Loucy (cell line): Measurements from ENCODE around the gene CCDC60.

Experiments
- H2AFZ ChIP-seq: fragments of 200-600 bp; sonication (generic); 2 replicates; pipeline ENCODE4 v1.6.0; 2016; ENCODE audit warnings: antibody characterized with exemption, mild to moderate bottlenecking, low read length, moderate library complexity
- H3F3A ChIP-seq: fragments of 200-600 bp; 2 replicates; pipeline ENCODE4 v1.6.0; 2016; ENCODE audit warnings: antibody characterized with exemption, low read depth, mild to moderate bottlenecking
- H3K27me3 ChIP-seq: fragments of 200-600 bp; sonication (generic); 2 replicates; pipeline ENCODE4 v1.6.1; 2014; ENCODE audit warnings: low read length, mild to moderate bottlenecking; ENCODE audit not compliant: insufficient read depth, poor library complexity, severe bottlenecking
- H3K36me3 ChIP-seq: fragments of 200-600 bp; sonication (generic); 2 replicates; pipeline ENCODE4 v1.6.1; 2016; ENCODE audit warnings: low read length; ENCODE audit not compliant: insufficient read depth
- H3K4me1 ChIP-seq: fragments of 200-600 bp; sonication (generic); 2 replicates; pipeline ENCODE4 v1.5.1; 2014; ENCODE audit warnings: low read length, mild to moderate bottlenecking; ENCODE audit not compliant: insufficient read depth, poor library complexity, severe bottlenecking
- H3K4me2 ChIP-seq: fragments of 200-600 bp; sonication (generic); 2 replicates; pipeline ENCODE4 v1.6.0; 2014; ENCODE audit warnings: antibody characterized with exemption, low read length, low read depth, mild to moderate bottlenecking; ENCODE audit not compliant: poor library complexity, severe bottlenecking
- H3K4me3 ChIP-seq: fragments of 200-600 bp; sonication (generic); 2 replicates; pipeline ENCODE4 v1.5.1; 2014; ENCODE audit warnings: low read length, mild to moderate bottlenecking, mixed read lengths; ENCODE audit not compliant: poor library complexity, severe bottlenecking
- H3K79me2 ChIP-seq: fragments of 200-600 bp; sonication (generic); 2 replicates; pipeline ENCODE4 v1.6.1; 2014; ENCODE audit warnings: low read length; ENCODE audit not compliant: insufficient read depth
- H3K9ac ChIP-seq: fragments of 200-600 bp; sonication (generic); 2 replicates; pipeline ENCODE4 v1.6.0; 2014; ENCODE audit warnings: mild to moderate bottlenecking, low read depth, low read length, moderate library complexity; ENCODE audit not compliant: poor library complexity, severe bottlenecking
- H3K9me2 ChIP-seq: fragments of 200-600 bp; sonication (generic); replicated peaks from 2 replicates; pipeline ENCODE4 v1.6.1; 2016; ENCODE audit warnings: low read depth, low read length, mixed read lengths
- H3K9me3 ChIP-seq: fragments of 200-600 bp; sonication (generic); 2 replicates; pipeline ENCODE4 v1.6.1; 2014; ENCODE audit warnings: mild to moderate bottlenecking, antibody characterized with exemption, low read length, low read depth; ENCODE audit not compliant: insufficient read depth
- H4K20me1 ChIP-seq: fragments of 200-600 bp; sonication (generic); 2 replicates; pipeline ENCODE4 v1.6.0; 2014; ENCODE audit warnings: antibody characterized with exemption, low read length, mild to moderate bottlenecking; ENCODE audit not compliant: insufficient read depth, poor library complexity, severe bottlenecking
- EZH2phosphoT487 ChIP-seq: fragments of 200-600 bp; IDR thresholded peaks from 2 replicates; pipeline ENCODE4 v1.6.1; 2018; ENCODE audit warnings: antibody characterized with exemption, mild to moderate bottlenecking, moderate library complexity, borderline replicate concordance
- TF ChIP-seq, protein P1 (sequence below): fragments of 200-600 bp; sonication (generic); conservative IDR thresholded peaks from 2 replicates; pipeline ENCODE4 v1.5.1; 2014; ENCODE audit warnings: mild to moderate bottlenecking, antibody characterized with exemption, low read length

The CCDC60 gene

GRCh38 chr12:119576915-119577314, 242.4 kb downstream of the CCDC60 start:
- H3K79me2 ChIP-seq = no peaks in the 10 kb centered on the region
- H3K4me2 ChIP-seq = no peak overlapping the region
- H3K9me3 ChIP-seq = no peaks in the 10 kb centered on the region
- H3K4me3 ChIP-seq = no peak overlapping the region
- no peaks in the 10 kb centered on the region for H3F3A ChIP-seq
- H3K36me3 ChIP-seq = no peaks in the 10 kb centered on the region
- no peaks in the 10 kb centered on the region for H3K4me1 ChIP-seq
- H2AFZ ChIP-seq = no peak overlapping the region
- H3K27me3 ChIP-seq = no peaks in the 10 kb centered on the region
- TF ChIP-seq EZH2phosphoT487 = no peak
- TF ChIP-seq, protein P1, sequence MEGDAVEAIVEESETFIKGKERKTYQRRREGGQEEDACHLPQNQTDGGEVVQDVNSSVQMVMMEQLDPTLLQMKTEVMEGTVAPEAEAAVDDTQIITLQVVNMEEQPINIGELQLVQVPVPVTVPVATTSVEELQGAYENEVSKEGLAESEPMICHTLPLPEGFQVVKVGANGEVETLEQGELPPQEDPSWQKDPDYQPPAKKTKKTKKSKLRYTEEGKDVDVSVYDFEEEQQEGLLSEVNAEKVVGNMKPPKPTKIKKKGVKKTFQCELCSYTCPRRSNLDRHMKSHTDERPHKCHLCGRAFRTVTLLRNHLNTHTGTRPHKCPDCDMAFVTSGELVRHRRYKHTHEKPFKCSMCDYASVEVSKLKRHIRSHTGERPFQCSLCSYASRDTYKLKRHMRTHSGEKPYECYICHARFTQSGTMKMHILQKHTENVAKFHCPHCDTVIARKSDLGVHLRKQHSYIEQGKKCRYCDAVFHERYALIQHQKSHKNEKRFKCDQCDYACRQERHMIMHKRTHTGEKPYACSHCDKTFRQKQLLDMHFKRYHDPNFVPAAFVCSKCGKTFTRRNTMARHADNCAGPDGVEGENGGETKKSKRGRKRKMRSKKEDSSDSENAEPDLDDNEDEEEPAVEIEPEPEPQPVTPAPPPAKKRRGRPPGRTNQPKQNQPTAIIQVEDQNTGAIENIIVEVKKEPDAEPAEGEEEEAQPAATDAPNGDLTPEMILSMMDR = no peak
- H4K20me1 ChIP-seq = no peaks in the 10 kb centered on the region
- no peaks in the 10 kb centered on the region for H3K9me2 ChIP-seq
- no peak overlapping the region for H3K9ac ChIP-seq

DNA sequence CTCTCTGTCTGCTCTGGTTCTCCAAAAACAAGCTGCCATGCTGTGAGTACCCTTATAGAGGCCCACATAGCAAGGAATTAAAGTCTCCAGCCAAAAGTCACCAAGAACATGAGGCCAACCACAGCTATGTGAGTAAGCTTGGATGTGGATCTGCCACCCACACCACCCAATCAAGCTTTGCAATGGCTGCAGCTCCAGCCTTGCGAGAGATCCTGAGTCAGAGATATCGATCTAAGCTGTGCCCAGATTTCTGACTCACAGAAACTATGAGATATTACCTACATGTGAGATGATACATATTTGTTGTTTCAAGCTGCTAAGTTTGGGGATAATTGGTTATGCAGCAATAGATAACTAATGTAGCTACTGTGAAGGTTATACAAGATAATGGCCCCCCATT, 243.6 kb downstream of the CCDC60 start:
- Histone ChIP-seq H3K9me2 (no peaks in the 10 kb centered on the region), H3K79me2 (no peaks in the 10 kb centered on the region), H3K27me3 (no peaks in the 10 kb centered on the region), H3F3A (no peaks in the 10 kb centered on the region), H3K4me2 (no peak overlapping the region), H2AFZ (no peak overlapping the region), H3K9ac (no peak overlapping the region), H3K36me3 (no peaks in the 10 kb centered on the region), H3K9me3 (no peaks in the 10 kb centered on the region), H4K20me1 (no peaks in the 10 kb centered on the region), H3K4me1 (no peaks in the 10 kb centered on the region), H3K4me3 (no peak overlapping the region)
- TF ChIP-seq, protein P1 = no peak
- no peak for TF ChIP-seq EZH2phosphoT487

- Histone ChIP-seq H3K4me3 (no peak overlapping the region), H3K36me3 (no peaks in the 10 kb centered on the region), H3K9me2 (no peaks in the 10 kb centered on the region), H3K4me2 (no peak overlapping the region), H3K4me1 (no peaks in the 10 kb centered on the region), H2AFZ (no peak overlapping the region), H3F3A (no peaks in the 10 kb centered on the region), H3K9me3 (no peaks in the 10 kb centered on the region), H4K20me1 (no peaks in the 10 kb centered on the region), H3K27me3 (no peaks in the 10 kb centered on the region), H3K79me2 (no peaks in the 10 kb centered on the region), H3K9ac (no peak overlapping the region)
- TF ChIP-seq, protein P1 = no peak
- TF ChIP-seq EZH2phosphoT487 = no peak
These were observed 254.6 kb downstream of the CCDC60 start for GRCh38 chr12:119589097-119589496.
